ENCODE data around the gene FXYD6.

Gene FXYD6

GRCh38 chr11:117840881-117841550, 35.4 kb downstream of the FXYD6 start:
- DNase-seq = no peak

- DNase-seq = no peak
Observed at GRCh38 chr11:117839936-117840813, 36.3 kb downstream of the FXYD6 start.

DNA sequence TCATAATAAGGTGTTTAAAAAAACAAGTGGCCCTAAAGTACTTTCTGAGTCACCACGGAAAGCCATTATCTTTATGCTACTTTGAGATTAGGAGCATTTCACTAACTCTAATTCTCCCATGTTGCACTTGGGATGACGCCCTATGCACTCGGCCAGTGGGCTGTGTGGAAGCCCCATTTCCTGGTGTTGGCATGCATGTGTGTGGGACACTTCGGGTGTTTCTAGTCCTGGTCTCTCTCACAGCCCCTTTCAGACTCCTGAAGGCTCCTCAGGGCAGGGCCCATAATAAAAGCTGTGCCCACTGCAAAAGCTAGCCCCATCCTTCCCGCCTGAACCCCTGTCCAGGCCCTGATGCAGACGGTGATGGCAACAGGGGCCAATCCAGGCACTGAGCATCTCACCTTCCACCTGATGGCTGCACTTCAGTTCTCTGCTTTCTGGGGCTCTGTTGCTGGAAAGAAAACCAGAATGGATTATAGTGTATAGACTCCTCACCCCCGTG, 37.0 kb downstream of the FXYD6 start:
- DNase-seq = no peak

DNA sequence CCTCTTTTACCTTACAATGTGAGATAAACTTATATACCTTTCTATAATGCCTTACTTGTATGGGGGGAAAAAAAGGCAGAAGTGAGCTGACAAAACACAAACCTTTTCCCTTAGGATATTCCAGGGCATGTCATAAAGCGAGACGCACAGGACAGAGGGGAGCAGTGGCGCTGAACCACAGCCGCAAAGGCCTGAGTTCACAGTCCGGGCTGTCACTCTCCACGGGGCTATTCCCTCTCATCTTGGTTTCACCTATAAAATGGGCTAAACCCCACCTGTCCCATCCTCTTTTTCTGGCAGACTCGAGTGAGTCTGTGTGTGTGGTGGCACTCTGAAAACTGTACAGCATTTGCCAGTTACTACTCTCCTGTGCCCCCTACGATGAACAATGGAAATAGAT, 37.6 kb downstream of the FXYD6 start:
- no peak for DNase-seq

GRCh38 chr11:117837791-117838190, 38.7 kb downstream of the FXYD6 start:
- no peak for DNase-seq

DNA sequence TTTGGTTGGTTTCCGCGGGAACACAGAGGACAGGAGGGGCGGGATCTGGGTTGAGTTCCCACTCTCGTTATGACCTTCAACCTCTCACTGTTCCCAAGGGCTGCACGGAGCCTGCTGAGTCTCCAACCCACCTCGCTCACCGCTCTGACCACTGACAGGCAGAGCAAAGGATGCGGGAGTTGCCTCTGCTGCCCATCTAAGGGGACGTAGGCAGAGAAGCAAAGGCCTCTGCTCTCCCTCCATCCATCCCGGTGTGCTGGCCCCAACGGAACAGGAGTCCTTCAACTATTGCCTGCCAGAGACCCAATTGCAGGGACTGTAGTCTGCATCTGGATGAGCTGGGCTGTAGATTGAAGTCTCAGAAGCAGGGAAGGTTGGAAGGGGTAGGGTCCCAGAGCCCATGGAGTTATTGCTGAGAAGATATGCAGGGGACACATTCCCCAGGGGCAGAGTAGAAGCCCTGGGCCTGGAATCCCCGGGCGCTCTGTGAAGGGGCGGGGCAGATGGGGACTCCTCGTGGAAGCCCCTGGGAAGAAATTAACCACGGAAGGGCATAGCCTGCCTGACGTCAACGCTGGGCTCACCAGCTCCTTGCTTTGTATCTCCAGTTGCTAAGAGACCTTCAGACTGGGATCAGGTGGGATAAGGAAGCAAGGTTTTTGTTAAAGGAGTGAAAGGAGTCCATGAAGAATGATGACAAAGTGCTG, 39.2 kb downstream of the FXYD6 start:
- no peak for DNase-seq

- no peak for DNase-seq
Observed at GRCh38 chr11:117836077-117836960, 40.1 kb downstream of the FXYD6 start.

- DNase-seq = no peak
Observed at GRCh38 chr11:117835576-117835975, 40.9 kb downstream of the FXYD6 start.

- no peak for DNase-seq
Observed at GRCh38 chr11:117834838-117835443, 41.5 kb downstream of the FXYD6 start.

DNA sequence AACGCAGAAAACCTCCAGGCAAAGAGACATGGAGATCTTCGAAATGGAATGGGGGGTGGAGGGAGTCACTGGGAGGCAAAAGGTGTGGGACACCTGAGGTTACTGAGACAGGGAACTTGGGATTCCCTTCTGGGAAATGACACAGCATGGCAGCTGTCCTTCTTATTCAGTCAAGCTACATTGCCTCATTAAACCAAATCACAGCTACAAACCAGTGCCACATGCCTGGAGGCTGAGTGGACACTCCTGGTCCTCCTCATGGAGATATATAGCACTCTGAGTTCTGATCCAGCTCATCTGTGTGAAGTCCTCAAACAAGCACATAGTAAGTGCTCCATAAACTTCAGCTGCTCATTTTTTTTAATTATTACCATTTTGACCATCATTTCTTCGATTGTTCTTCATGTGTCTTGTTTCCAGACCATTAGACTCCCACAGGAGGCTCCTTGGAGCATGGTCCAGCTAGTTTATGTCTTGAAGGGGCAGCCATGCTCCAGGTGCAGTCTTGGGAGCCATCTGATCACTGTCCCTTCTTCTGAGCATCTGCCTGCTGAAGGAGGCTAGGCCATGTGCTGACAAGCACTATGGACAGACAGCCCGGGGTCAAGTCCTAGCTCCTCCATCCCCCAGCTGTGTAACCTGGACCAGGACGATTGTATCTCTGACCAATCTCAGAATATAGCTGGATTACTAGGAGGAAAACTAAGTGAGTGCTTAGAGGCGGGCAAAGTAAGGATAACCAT, 42.2 kb downstream of the FXYD6 start:
- no peak for DNase-seq

DNA sequence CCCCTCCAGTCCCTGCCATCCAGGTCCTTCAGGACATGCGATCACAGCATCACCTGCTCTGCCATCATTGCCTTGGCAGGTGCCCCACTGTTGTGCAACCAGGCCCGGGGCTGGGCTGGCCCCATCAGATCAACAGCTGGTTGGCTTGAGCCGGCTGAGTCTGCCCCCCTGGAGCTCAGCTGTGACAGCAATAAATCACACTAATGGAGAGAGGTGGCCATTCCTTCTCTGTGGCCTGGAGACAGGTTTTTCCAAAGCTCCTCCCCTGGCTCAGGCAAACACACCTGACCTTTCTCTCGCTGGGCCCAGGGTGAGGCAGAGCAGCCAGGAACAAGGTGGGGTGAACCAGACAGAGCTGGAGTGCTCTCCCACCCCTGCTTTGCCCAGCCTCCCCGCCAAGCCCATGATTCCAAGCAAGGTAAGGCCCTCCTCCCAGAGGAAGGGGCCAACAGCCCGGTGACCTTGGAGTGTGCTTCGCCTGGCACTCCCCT, 43.0 kb downstream of the FXYD6 start:
- no peak for DNase-seq

GRCh38 chr11:117832511-117832910, 43.9 kb downstream of the FXYD6 start:
- no peak for DNase-seq

- DNase-seq = no peak
Observed at GRCh38 chr11:117831661-117832415, 44.6 kb downstream of the FXYD6 start.

DNA sequence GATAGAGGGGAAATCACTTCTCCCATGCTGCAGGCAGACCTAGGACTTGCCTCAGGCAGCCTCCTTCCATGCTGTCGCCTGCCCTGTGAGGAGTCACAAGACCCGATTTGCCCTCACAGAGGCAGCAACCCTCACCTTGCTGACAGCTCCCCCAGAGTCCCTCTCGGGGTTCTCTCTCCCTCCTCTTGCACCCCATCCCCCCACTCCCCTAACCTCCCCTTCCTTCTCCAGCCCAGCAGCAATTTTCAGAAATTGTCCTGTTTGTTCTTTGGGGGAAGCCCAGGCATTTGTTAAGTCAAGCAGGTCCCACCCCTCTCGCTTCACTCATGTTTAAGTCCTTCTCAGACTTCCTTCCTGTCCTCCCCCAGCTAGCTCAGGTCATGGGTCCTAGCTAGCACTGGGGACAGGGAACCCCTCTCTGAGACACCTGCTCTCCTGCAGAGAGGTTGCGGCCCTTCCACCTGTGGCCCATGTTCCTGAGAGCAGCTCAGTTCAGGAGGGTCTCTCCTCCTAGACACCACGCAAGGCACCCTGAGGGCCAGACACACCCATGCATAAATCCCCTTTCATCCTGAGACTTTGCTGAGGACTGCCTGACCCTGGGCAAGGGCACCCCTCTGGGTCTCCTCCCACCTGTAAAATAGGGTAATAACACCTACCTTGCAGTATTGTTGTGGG, 45.6 kb downstream of the FXYD6 start:
- no peak for DNase-seq

GRCh38 chr11:117830072-117830471, 46.4 kb downstream of the FXYD6 start:
- DNase-seq = no peak

DNA sequence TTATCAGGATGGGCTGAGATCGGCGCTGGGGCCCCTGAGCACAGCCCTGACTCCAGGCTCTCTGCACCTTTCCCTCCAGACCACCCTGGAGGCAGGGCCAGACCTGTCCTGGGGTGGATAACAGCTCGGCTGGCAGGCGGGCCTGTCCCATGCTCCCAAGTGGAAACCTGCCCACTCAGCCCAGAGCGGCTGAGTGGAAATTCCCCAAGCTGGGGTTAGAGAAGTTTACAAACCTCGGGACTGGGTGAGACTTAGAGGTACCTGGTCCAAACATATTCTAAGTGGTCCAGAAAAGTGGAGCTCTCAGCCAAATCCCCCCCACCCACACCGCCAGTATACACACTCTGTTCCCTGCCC, 47.1 kb downstream of the FXYD6 start:
- DNase-seq = no peak

- DNase-seq = peak; percentile 58
Observed at GRCh38 chr11:117828611-117829368, 47.7 kb downstream of the FXYD6 start.

DNA sequence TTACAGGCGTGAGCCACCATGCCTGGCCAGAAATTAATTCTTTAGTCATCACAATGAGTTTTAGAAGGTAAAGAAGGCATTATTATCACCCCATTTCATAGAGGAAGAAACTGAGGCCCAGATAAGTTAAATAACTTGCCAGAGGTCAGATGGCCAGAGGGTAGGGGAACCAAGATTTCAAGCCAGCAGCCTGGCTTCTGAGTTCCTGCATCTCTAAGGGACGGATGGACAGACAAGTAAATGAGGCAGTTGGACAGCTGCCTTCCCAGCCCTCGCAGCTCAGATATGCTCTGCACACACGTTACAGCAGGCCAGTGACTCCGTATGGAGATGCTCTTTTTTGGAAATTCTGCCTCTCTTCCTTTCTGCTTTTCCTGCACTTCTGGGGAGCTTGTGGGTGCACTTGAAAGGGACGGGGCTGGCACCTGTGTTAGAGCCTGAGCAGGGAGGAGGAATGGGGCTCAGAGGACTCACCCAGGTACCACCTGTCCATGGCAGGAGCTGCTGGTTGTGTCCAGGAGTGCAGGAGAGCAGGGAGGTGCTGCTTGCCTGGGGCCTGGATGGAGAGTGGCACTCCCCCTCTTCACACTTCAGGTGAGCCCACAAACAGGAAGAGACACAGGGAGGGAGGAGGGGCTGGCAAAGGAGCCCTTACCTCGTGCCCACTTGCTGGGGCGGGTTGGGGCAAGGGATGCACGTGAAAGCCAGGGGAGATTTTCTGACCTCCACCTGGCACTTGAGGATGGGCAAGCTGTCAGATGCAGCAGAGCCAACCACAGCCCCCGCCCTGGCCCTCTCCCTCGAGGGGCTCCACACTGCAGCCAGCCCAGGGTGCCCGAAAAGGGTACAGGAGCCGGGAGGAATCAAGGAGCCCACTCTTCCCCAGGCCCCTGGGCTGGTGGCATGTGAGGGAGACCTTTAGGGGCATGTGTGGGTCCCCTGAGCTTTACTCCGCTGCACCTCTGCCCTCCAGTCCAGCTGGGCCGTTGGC, 48.6 kb downstream of the FXYD6 start:
- no peak for DNase-seq
